Ectodermal cell (in vitro differentiated cells): ENCODE measurements around the gene MUC13. TPM values are rescaled to one million over a fixed set of nuclear protein-coding genes. Genes with fewer than 3 reads are reported as not detected.

Source experiments
- H3K27ac ChIP-seq: 2 replicates; pipeline ENCODE4 v1.7.0; 2013; ENCODE audit warnings: mild to moderate bottlenecking, low read depth, low read length; ENCODE audit not compliant: insufficient read depth, poor library complexity, severe bottlenecking
- H3K27me3 ChIP-seq: 2 replicates; pipeline ENCODE4 v1.7.0; 2013; ENCODE audit warnings: mild to moderate bottlenecking, low read length; ENCODE audit not compliant: insufficient read depth, control insufficient read depth, poor library complexity, severe bottlenecking
- H3K36me3 ChIP-seq: one replicate; pipeline ENCODE4 v1.7.0; 2013; ENCODE audit warnings: low read length; ENCODE audit not compliant: control insufficient read depth, insufficient read depth
- H3K4me1 ChIP-seq: one replicate; pipeline ENCODE4 v1.7.0; 2013; ENCODE audit warnings: low read length; ENCODE audit not compliant: control insufficient read depth, insufficient read depth
- H3K4me3 ChIP-seq: 2 replicates; pipeline ENCODE4 v1.7.0; 2013; ENCODE audit warnings: low read depth, low read length, control low read depth; ENCODE audit not compliant: insufficient read depth
- H3K9me3 ChIP-seq: 2 replicates; pipeline ENCODE4 v1.7.0; 2013; ENCODE audit warnings: mild to moderate bottlenecking, low read length, moderate library complexity; ENCODE audit not compliant: control insufficient read depth
- WGBS, 2 experiments: methylation state at CpG; one replicate each; pipeline ENCODE4 v1.1.7; 2013; ENCODE audit warnings: missing lambda C conversion rate in 2 of 2; 5-methylcytosine and 5-hydroxymethylcytosine counted together
- polyA plus RNA-seq, 4 experiments: library from polyadenylated mRNA; stranded (reverse); fragments of 50-300 nt; gene quantifications; one replicate each; pipeline ENCODE4 v1.2.3, GENCODE V29; 2013

Gene MUC13
- polyA plus RNA-seq (2013, experiment 1 of 4): not detected
- not detected for polyA plus RNA-seq (2013, experiment 2 of 4)
- not detected for polyA plus RNA-seq (2013, experiment 3 of 4)
- polyA plus RNA-seq (2013, experiment 4 of 4): not detected

- H3K27me3 ChIP-seq: no peaks in the 10 kb centered on the region
- H3K4me3 ChIP-seq: no peak within 1 kb of the TSS
- no peak within 1 kb of the TSS for H3K27ac ChIP-seq
- no peaks in the 10 kb centered on the region for H3K9me3 ChIP-seq
- no peaks in the 10 kb centered on the region for H3K36me3 ChIP-seq
- peaks cover 5% of the 10 kb centered on the region for H3K4me1 ChIP-seq
- WGBS, 2 experiments: 92 to 96% methylated on average over 5 of the region's 5 CpGs
These were observed at the start of gene MUC13 for GRCh38 chr3:124934577-124934976. MUC13 (minus strand) TSS chr3:124934751; CDS start chr3:124934712, 39 bp downstream.

GRCh38 chr3:124982855-124983254, 48.3 kb upstream of the MUC13 start:
- 92 to 95% methylated on average over 2 of the region's 2 CpGs for WGBS, 2 experiments
- Histone ChIP-seq H3K27ac (no peak overlapping the region), H3K27me3 (no peaks in the 10 kb centered on the region), H3K4me3 (no peak overlapping the region), H3K4me1 (peaks cover 4% of the 10 kb centered on the region), H3K36me3 (no peaks in the 10 kb centered on the region), H3K9me3 (no peaks in the 10 kb centered on the region)

DNA sequence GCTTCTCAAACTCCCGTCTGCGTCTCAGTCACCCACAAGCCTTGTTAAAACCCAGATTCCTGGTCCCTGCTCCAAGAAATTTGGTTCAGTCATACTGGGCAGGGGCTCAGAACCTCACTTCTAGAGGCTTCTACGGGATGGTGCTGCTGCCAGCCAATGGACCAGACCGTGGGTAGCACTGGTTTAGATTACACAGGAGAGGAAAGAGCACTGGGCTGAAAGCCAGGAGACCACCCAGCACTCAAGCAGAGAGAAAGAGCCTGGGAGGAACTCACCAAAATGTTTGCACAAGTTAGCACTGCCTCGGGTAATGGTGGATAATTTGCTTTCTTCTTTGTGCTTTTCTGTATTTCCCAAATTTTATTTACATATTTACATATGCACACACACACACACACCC, 46.9 kb upstream of the MUC13 start:
- no peaks in the 10 kb centered on the region for H3K27me3 ChIP-seq
- no peak overlapping the region for H3K4me3 ChIP-seq
- H3K9me3 ChIP-seq: no peaks in the 10 kb centered on the region
- peaks cover 4% of the 10 kb centered on the region for H3K4me1 ChIP-seq
- 91 to 93% methylated on average over 4 to 5 of the region's 5 CpGs for WGBS, 2 experiments
- H3K36me3 ChIP-seq: no peaks in the 10 kb centered on the region
- no peak overlapping the region for H3K27ac ChIP-seq

- Histone ChIP-seq H3K27ac (no peak overlapping the region), H3K36me3 (no peaks in the 10 kb centered on the region), H3K4me3 (no peak overlapping the region), H3K9me3 (no peaks in the 10 kb centered on the region), H3K4me1 (peaks cover 4% of the 10 kb centered on the region), H3K27me3 (no peaks in the 10 kb centered on the region)
- 93 to 97% methylated on average over 5 to 6 of the region's 7 CpGs for WGBS, 2 experiments
These were observed 44.1 kb upstream of the MUC13 start for GRCh38 chr3:124978627-124979026.

GRCh38 chr3:124976383-124976782, 41.8 kb upstream of the MUC13 start:
- Histone ChIP-seq H3K4me3 (no peak overlapping the region), H3K27me3 (no peaks in the 10 kb centered on the region), H3K36me3 (no peaks in the 10 kb centered on the region), H3K4me1 (no peaks in the 10 kb centered on the region), H3K9me3 (no peaks in the 10 kb centered on the region), H3K27ac (no peak overlapping the region)
- WGBS, 2 experiments: 90 to 96% methylated on average over 6 of the region's 6 CpGs

DNA sequence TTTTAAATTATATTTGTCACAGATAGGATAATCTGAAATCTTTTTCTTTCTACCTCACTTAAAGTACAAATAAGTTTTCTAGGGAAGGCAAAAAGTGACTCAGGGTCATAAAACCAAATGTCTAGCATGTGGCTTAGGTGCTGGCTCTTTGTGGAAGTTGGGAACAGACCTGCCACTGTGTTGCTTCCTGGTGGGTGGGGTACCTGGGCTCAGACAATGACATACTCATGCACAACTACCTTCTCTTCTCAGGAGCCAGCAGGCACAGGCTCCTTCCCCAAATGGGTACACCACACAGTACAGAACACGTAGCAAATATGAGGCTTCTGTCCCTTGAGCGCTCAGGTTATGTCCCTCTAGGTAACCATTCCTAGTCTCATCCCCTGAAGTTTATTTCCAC, 40.1 kb upstream of the MUC13 start:
- no peak overlapping the region for H3K27ac ChIP-seq

GRCh38 chr3:124973290-124973689, 38.7 kb upstream of the MUC13 start:
- Histone ChIP-seq H3K27ac (no peak overlapping the region), H3K4me3 (no peak overlapping the region), H3K9me3 (no peaks in the 10 kb centered on the region), H3K36me3 (peaks cover 4% of the 10 kb centered on the region), H3K27me3 (no peaks in the 10 kb centered on the region), H3K4me1 (no peaks in the 10 kb centered on the region)

More for the DNA sequence above, 40.1 kb upstream of the MUC13 start:
- H3K27me3 ChIP-seq: no peaks in the 10 kb centered on the region
- no peaks in the 10 kb centered on the region for H3K36me3 ChIP-seq
- no peaks in the 10 kb centered on the region for H3K9me3 ChIP-seq
- H3K4me1 ChIP-seq: no peaks in the 10 kb centered on the region
- WGBS, 2 experiments: 97% methylated on average over 2 of the region's 2 CpGs
- no peak overlapping the region for H3K4me3 ChIP-seq

DNA sequence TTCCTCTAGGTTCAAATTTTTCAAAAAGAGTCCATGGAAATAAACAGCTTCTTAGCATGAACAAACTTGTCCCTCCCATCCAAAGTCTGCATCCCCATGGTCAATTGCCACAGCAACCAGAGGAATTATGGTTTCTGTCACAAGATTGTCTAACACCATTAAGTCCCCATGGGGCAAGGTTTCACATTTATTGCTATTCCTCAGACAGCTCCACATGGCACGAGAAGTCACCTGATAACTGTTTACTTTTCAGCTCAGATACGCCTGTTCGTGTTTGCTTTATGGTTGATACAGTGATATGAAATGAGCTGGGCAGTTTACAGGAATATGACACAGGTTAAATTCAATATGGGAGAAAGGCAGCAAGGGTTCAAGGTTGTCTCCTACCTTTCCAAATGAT, 37.9 kb upstream of the MUC13 start:
- no peaks in the 10 kb centered on the region for H3K4me1 ChIP-seq
- H3K27ac ChIP-seq: no peak overlapping the region
- no peak overlapping the region for H3K4me3 ChIP-seq
- no peaks in the 10 kb centered on the region for H3K27me3 ChIP-seq
- WGBS, 2 experiments: 97 to 99% methylated on average over 3 of the region's 3 CpGs
- H3K9me3 ChIP-seq: no peaks in the 10 kb centered on the region
- peaks cover 4% of the 10 kb centered on the region for H3K36me3 ChIP-seq

DNA sequence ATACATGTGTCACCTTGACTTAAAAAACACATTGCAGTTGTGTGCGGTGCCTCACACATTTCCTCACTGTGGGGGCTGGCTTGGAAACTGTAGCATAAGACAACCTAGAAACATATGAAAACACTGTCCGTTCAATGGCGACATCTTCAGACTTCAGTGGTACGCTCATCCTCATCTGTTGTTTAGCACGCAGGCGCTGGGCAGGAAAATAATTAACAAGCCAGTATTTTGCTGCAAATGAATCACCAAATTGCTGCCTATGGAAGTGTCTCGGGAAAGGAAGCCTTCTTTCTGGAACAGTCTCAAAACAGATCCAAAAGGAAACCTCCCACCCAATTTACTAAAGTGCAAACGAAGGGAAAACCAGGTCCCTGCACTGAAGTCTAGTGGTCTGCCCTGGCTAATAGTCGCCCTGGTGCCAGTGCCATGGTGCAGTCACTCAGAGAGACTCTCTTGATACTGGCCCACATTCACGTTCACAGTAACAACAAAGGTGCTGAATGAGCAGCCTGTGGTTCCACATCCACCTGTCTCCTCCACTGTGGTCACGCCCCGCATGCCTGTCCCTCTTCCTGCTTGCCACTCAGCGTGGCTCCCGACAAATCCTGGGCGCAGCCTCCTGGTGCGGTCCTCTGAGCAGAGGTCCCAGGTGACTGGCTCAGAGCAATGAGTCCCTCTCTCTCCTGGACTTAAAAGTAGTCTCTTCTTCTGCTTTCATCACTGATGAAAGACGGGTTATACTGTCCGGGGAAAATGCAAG, 35.6 kb upstream of the MUC13 start:
- Histone ChIP-seq H3K27me3 (no peaks in the 10 kb centered on the region), H3K4me1 (no peaks in the 10 kb centered on the region), H3K27ac (no peak overlapping the region), H3K9me3 (no peaks in the 10 kb centered on the region), H3K4me3 (no peak overlapping the region), H3K36me3 (peaks cover 4% of the 10 kb centered on the region)
- WGBS, 2 experiments: 95% methylated on average over 18 of the region's 18 CpGs

DNA sequence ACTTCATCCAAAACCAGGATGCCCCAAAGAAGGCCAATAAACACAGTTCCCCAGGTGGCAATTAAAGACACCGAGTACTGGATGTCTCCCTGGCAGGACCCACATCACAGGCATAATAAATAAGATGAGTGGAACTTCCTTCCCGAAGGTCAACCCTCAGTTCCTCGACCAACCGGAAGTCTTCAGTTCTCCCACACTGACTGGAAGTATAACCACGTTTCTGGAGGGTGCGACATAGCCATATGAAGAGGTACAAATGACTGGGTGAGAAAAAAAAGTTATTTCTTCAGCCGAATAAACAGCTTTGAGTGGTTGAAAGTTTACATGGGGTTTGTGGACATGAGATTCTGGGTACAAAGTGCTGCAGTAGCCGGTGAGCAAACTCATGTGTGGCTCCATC, 34.6 kb upstream of the MUC13 start:
- Histone ChIP-seq H3K4me3 (no peak overlapping the region), H3K27me3 (no peaks in the 10 kb centered on the region), H3K4me1 (no peaks in the 10 kb centered on the region), H3K9me3 (no peaks in the 10 kb centered on the region), H3K27ac (no peak overlapping the region), H3K36me3 (peaks cover 4% of the 10 kb centered on the region)
- 95 to 97% methylated on average over 8 of the region's 8 CpGs for WGBS, 2 experiments
